ENCODE data around the gene ARHGAP15. TPM values are rescaled to one million over a fixed set of nuclear protein-coding genes. Genes with fewer than 3 reads are reported as not detected.

The ARHGAP15 gene
- total RNA-seq, 1 experiment from 2014 or later, result not detected

DNA sequence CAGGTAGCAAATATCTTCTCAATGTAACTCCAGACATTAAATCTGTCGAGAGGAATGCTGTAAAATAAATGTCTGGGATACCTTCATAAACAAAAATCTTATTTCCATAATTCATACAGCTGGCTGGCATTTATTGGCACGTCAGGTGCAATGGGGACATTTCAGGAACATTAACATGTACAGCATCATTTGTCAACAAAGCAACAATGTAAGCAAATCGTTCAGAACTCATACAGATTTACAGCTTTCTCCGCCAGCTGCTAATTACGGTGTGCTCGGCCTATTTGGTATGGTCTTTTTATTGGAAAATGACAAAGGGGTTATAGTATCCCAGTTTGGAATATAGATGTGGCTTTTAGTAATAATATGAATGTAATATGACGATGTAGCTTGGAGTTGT is 464.9 kb downstream of the ARHGAP15 start:
- DNase-seq, result no peak
- Histone ChIP-seq H3K36me3 (ENCODE audit: low read depth) (no peaks in the 10 kb centered on the region), H3K4me2 (no peak overlapping the region), H3F3A (ENCODE audit: insufficient read depth, low read depth) (no peaks in the 10 kb centered on the region), H3K27ac (no peak overlapping the region), H3K4me1 (replicated peaks; ENCODE audit: insufficient read depth) (no peaks in the 10 kb centered on the region), H3K27me3 (ENCODE audit: insufficient read depth, low read depth) (no peaks in the 10 kb centered on the region), H3K9me3 (ENCODE audit: insufficient read depth, low read depth) (no peaks in the 10 kb centered on the region), H3K4me3 (no peak overlapping the region), H3K79me2 (ENCODE audit: low read depth) (no peaks in the 10 kb centered on the region), H3K9me2 (ENCODE audit: insufficient read depth) (no peaks in the 10 kb centered on the region), H4K20me1 (ENCODE audit: insufficient read depth) (no peaks in the 10 kb centered on the region), H2AFZ (peak overlapping the region; percentile 45; the same call in 1 of the 2 replicates)
- BruUV-seq (replicated peaks), result no TSS peak
- no peak for TF ChIP-seq EZH2 (IDR thresholded peaks at IDR 0.05; ENCODE audit: low read depth)
- TF ChIP-seq, protein P1, sequence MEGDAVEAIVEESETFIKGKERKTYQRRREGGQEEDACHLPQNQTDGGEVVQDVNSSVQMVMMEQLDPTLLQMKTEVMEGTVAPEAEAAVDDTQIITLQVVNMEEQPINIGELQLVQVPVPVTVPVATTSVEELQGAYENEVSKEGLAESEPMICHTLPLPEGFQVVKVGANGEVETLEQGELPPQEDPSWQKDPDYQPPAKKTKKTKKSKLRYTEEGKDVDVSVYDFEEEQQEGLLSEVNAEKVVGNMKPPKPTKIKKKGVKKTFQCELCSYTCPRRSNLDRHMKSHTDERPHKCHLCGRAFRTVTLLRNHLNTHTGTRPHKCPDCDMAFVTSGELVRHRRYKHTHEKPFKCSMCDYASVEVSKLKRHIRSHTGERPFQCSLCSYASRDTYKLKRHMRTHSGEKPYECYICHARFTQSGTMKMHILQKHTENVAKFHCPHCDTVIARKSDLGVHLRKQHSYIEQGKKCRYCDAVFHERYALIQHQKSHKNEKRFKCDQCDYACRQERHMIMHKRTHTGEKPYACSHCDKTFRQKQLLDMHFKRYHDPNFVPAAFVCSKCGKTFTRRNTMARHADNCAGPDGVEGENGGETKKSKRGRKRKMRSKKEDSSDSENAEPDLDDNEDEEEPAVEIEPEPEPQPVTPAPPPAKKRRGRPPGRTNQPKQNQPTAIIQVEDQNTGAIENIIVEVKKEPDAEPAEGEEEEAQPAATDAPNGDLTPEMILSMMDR (conservative IDR thresholded peaks at IDR 0.05), result no peak
- POLR2A ChIA-PET (ENCODE audit: unreplicated experiment), result no interaction called here
- CTCF ChIA-PET, result no interaction called here
- intact Hi-C loops (cut with micrococcal nuclease; ENCODE audit: unreplicated experiment), result no loop called here

DNA sequence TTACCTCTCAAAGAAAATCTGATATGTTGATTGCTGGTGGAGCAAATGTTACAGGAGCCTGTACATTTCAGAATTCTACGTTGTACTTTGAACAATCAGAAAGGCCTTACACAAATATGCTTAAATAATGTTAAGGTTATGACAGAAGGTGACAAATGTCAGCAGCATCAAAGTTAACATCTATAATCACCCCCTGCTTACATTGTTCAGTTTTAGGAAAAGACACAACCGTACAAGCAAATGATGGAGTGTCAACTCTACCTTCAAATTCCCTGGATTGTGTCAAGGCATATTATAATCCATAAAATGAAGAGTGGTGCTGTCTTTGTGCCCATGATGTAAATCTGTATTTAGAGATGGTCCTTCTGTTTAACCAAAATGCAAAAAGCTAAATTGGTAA is 465.5 kb downstream of the ARHGAP15 start:
- H4K20me1 ChIP-seq (ENCODE audit: insufficient read depth), result no peaks in the 10 kb centered on the region
- H3K27ac ChIP-seq, result no peak overlapping the region
- no peaks in the 10 kb centered on the region for H3K9me2 ChIP-seq (ENCODE audit: insufficient read depth)
- TF ChIP-seq, protein P1 (conservative IDR thresholded peaks at IDR 0.05), result no peak
- TF ChIP-seq EZH2 (IDR thresholded peaks at IDR 0.05; ENCODE audit: low read depth), result no peak
- H3K4me1 ChIP-seq (replicated peaks; ENCODE audit: insufficient read depth), result no peaks in the 10 kb centered on the region
- 0 out of 2 replicates have a peak overlapping the region, but pooled peaks have one; percentile 45 for H2AFZ ChIP-seq
- POLR2A ChIA-PET (ENCODE audit: unreplicated experiment), result no interaction called here
- no peaks in the 10 kb centered on the region for H3K36me3 ChIP-seq (ENCODE audit: low read depth)
- H3K4me3 ChIP-seq, result no peak overlapping the region
- intact Hi-C loops (cut with micrococcal nuclease; ENCODE audit: unreplicated experiment), result no loop called here
- H3K79me2 ChIP-seq (ENCODE audit: low read depth), result no peaks in the 10 kb centered on the region
- CTCF ChIA-PET, result no interaction called here
- H3K9me3 ChIP-seq (ENCODE audit: insufficient read depth, low read depth), result no peaks in the 10 kb centered on the region
- H3K27me3 ChIP-seq (ENCODE audit: insufficient read depth, low read depth), result no peaks in the 10 kb centered on the region
- BruUV-seq (replicated peaks), result no TSS peak
- H3K4me2 ChIP-seq, result no peak overlapping the region
- H3F3A ChIP-seq (ENCODE audit: insufficient read depth, low read depth), result no peaks in the 10 kb centered on the region
- DNase-seq, result no peak

DNA sequence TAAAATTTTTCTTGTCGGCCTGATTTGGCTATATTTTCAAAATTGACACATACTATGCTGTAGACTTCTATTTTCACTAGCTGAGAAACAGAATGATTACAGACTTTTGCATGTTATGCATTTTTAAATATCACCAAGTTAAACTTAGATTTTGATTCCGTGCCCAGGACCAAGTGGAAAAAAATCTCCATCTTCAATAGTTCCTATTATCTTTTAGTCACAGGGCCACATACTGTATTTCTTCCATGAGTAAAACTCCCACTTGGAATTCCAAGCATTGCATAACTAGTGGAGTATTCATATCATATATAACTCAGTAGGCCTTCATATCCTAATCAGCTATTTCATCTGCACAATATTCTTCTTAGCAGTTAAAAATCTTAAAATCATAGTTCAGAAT is 470.9 kb downstream of the ARHGAP15 start:
- Histone ChIP-seq H3K27ac (no peak overlapping the region), H3K79me2 (ENCODE audit: low read depth) (no peaks in the 10 kb centered on the region), H3K4me1 (replicated peaks; ENCODE audit: insufficient read depth) (no peaks in the 10 kb centered on the region), H3F3A (ENCODE audit: insufficient read depth, low read depth) (no peaks in the 10 kb centered on the region), H3K9me2 (ENCODE audit: insufficient read depth) (no peaks in the 10 kb centered on the region), H4K20me1 (ENCODE audit: insufficient read depth) (no peaks in the 10 kb centered on the region), H3K4me2 (no peak overlapping the region), H3K9me3 (ENCODE audit: insufficient read depth, low read depth) (no peaks in the 10 kb centered on the region), H3K27me3 (ENCODE audit: insufficient read depth, low read depth) (no peaks in the 10 kb centered on the region), H2AFZ (no peak overlapping the region), H3K36me3 (ENCODE audit: low read depth) (no peaks in the 10 kb centered on the region), H3K4me3 (no peak overlapping the region)
- no TSS peak for BruUV-seq (replicated peaks)
- ChIA-PET POLR2A (ENCODE audit: unreplicated experiment) (no interaction called here), CTCF (no interaction called here)
- intact Hi-C loops (cut with micrococcal nuclease; ENCODE audit: unreplicated experiment), result no loop called here
- TF ChIP-seq, protein P1 (conservative IDR thresholded peaks at IDR 0.05), result no peak
- no peak for TF ChIP-seq EZH2 (IDR thresholded peaks at IDR 0.05; ENCODE audit: low read depth)
- DNase-seq, result no peak
